AG09309 (cell line): ENCODE results near the gene GUCY2C.

ENCODE experiments used
- DNase-seq: peaks from one replicate; pipeline ENCODE4 v3.0.0-alpha.2; 2010; ENCODE audit warnings: low read depth
- H3K4me3 ChIP-seq: 2 replicates; pipeline ENCODE4 v1.5.1; 2011; ENCODE audit warnings: mild to moderate bottlenecking, low read depth, low read length, moderate library complexity; ENCODE audit not compliant: control insufficient read depth
- TF ChIP-seq, protein P1 (sequence below): IDR thresholded peaks from 2 replicates; pipeline ENCODE4 v1.5.1; 2011; ENCODE audit warnings: mild to moderate bottlenecking, low read depth, low read length, inconsistent platforms; ENCODE audit not compliant: insufficient read depth, control insufficient read depth; ENCODE audit errors: missing control alignments

The GUCY2C gene

GRCh38 chr12:14619741-14620501 is 76.5 kb downstream of the GUCY2C start:
- TF ChIP-seq, protein P1, sequence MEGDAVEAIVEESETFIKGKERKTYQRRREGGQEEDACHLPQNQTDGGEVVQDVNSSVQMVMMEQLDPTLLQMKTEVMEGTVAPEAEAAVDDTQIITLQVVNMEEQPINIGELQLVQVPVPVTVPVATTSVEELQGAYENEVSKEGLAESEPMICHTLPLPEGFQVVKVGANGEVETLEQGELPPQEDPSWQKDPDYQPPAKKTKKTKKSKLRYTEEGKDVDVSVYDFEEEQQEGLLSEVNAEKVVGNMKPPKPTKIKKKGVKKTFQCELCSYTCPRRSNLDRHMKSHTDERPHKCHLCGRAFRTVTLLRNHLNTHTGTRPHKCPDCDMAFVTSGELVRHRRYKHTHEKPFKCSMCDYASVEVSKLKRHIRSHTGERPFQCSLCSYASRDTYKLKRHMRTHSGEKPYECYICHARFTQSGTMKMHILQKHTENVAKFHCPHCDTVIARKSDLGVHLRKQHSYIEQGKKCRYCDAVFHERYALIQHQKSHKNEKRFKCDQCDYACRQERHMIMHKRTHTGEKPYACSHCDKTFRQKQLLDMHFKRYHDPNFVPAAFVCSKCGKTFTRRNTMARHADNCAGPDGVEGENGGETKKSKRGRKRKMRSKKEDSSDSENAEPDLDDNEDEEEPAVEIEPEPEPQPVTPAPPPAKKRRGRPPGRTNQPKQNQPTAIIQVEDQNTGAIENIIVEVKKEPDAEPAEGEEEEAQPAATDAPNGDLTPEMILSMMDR: no peak
- no peak overlapping the region for H3K4me3 ChIP-seq
- no peak for DNase-seq

DNA sequence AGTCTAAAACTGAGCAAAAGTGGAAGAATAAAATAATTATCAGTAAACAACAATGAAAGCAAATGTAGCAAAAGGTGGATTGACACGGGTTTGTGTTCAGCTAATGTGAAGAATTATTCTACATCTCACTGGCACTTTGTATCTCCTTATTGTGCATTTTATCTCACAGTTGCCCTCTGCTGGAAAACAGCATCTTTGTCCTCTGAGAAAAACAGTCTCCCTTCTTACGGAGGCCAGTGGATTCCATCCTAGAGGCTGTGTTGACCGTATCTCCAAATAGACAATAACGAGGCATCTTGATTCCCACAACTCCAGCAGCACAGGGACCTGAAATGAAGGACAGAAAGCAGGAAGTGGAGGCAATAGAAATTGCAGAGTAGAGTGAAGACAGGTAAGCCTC is 77.4 kb downstream of the GUCY2C start:
- H3K4me3 ChIP-seq: no peak overlapping the region
- TF ChIP-seq, protein P1: peak; percentile 38
- no peak for DNase-seq

DNA sequence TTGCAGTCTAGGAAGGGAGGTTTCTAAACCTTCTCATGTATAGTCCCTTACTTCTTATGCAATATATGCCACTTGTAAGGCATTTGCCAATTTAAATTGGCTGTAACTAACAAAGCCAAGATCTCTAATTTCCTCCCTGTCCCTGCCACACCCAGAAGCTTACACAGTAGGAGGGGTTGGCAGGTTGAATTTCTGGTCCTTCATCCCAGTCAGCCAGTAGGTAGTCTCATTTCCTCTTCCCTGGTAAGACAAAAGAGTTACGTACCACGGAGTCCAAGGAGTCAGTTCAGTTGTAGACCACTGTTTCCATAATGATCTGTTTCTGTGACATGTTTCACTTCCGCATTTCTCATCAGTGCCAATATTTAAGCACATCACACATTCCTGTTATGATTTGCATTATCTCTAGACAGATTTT is 81.7 kb downstream of the GUCY2C start:
- no peak overlapping the region for H3K4me3 ChIP-seq
- DNase-seq: no peak
- TF ChIP-seq, protein P1: no peak

- H3K4me3 ChIP-seq: no peak overlapping the region
- DNase-seq: no peak
- TF ChIP-seq, protein P1: no peak
These were observed 82.7 kb downstream of the GUCY2C start for GRCh38 chr12:14613718-14614117.

DNA sequence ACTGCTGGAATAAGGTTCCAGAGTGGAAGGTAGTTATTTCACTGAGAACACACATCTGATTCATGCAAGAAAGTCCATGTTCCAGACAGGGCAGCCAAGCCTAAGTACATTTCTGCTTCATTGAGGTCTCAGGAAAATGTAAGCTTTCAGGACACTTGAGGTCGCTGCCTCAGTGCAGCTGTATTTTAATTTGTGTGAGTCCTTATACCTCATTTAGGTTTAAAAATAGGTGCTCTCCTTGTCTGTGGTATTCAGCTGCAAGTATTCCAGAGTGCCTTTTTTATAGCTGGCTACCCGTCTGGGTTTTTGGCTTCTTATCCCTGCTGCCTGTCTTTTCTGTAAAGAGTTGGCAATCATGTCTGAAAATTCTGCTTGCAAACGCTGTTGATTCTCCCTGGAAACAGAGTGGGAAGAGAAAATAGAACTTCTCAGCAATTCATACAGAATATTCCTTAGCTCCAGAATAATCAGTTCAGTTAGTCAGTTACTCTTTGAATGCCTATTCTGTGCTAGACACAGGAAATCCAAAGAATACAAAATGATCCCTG is 83.4 kb downstream of the GUCY2C start:
- no peak for DNase-seq
- H3K4me3 ChIP-seq: no peak overlapping the region
- TF ChIP-seq, protein P1: no peak

DNA sequence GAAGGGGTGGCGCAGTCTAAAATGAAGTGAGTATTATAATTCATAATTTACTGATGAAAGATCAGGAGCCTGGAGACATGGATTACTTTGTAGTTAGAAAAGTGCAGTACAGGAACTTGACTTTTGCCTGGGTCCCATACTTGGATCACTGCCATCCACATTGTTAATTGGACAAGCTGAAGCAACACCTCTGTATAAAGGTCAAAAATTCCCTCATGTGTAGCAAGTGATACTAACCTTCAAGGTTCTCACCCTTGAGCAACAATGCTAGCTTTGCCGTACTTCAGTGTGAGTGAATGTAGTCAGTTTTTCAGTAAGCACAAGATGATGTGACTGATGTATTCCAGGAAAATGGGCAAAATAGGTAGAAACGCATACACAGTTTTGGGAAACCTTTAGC is 84.1 kb downstream of the GUCY2C start:
- TF ChIP-seq, protein P1: no peak
- H3K4me3 ChIP-seq: no peak overlapping the region
- no peak for DNase-seq
